Activated CD4-positive, CD25-positive, alpha-beta regulatory T cell treated with anti-CD3 and anti-CD28 coated beads, Interleukin-2, amount 50 U/mL, for 16 hours (primary cell): ENCODE data around the gene VDR.

Source experiments
- DNase-seq: peaks from one replicate; pipeline ENCODE4 v3.0.0-alpha.2; 2020; ENCODE audit warnings: low read depth, low spot score

VDR gene

GRCh38 chr12:47930634-47931033, 25.8 kb upstream of the VDR start:
- DNase-seq = no peak

GRCh38 chr12:47927346-47927745, 22.6 kb upstream of the VDR start:
- DNase-seq = no peak

- DNase-seq = no peak
Observed at GRCh38 chr12:47921907-47922306, 17.1 kb upstream of the VDR start.

- DNase-seq = no peak
Observed at GRCh38 chr12:47920913-47921312, 16.1 kb upstream of the VDR start.

GRCh38 chr12:47913081-47913480, 8.3 kb upstream of the VDR start:
- DNase-seq = no peak

GRCh38 chr12:47912556-47912955, 7.8 kb upstream of the VDR start:
- DNase-seq = no peak

GRCh38 chr12:47910981-47911380, 6.2 kb upstream of the VDR start:
- DNase-seq = no peak

- no peak for DNase-seq
Observed at GRCh38 chr12:47910486-47910885, 5.7 kb upstream of the VDR start.

- no peak for DNase-seq
Observed at GRCh38 chr12:47909839-47910465, 5.2 kb upstream of the VDR start.

GRCh38 chr12:47908738-47909137, 3.9 kb upstream of the VDR start:
- DNase-seq = no peak

- no peak for DNase-seq
Observed at GRCh38 chr12:47907851-47908454, 3.2 kb upstream of the VDR start.

- DNase-seq = no peak
Observed at GRCh38 chr12:47903927-47904712, 674 bp downstream of the VDR start.

GRCh38 chr12:47903151-47903611, 1.6 kb downstream of the VDR start:
- DNase-seq = no peak

- DNase-seq = no peak
Observed at GRCh38 chr12:47902131-47902639, 2.6 kb downstream of the VDR start.

GRCh38 chr12:47901718-47902093, 3.1 kb downstream of the VDR start:
- DNase-seq = no peak

- no peak for DNase-seq
Observed at GRCh38 chr12:47901063-47901717, 3.6 kb downstream of the VDR start.

- DNase-seq = no peak
Observed at GRCh38 chr12:47900131-47901062, 4.4 kb downstream of the VDR start.

- DNase-seq = no peak
Observed at GRCh38 chr12:47899466-47899865, 5.3 kb downstream of the VDR start.

GRCh38 chr12:47896633-47897032, 8.2 kb downstream of the VDR start:
- DNase-seq = no peak

- DNase-seq = no peak
Observed at GRCh38 chr12:47896022-47896421, 8.8 kb downstream of the VDR start.

- DNase-seq = no peak
Observed at GRCh38 chr12:47894652-47895051, 10.1 kb downstream of the VDR start.
